Pancreas (tissue), 10 donors: ENCODE measurements around the gene RHOA. TPM values are rescaled to one million over a fixed set of nuclear protein-coding genes. Genes with fewer than 3 reads are reported as not detected.
"Not testable (repeated sequence)": the region's sequence is repeated elsewhere in the genome, so short reads cannot be mapped to it uniquely, and the experiment has no call there.

Source experiments
- ATAC-seq, 4 donors: fragments of 200-7000 bp; cut with Tn5 transposase; one replicate each; pipeline versions ENCODE4 v1.8.0 to v1.9.1; 2020; ENCODE audit warnings: mild to moderate bottlenecking in 4 of 4, moderate library complexity in 4 of 4
- DNase-seq, 6 donors: peaks; one replicate each; pipeline ENCODE4 v3.0.0-alpha.2; 2020
- FAIRE-seq: peaks from 2 replicates; lab custom pipeline; 2012; peaks lifted over from hg19 to GRCh38; lab: Jason Lieb, UNC
- H3K27ac ChIP-seq, 4 donors: fragments of 200-600 bp; sonication (generic); 1 replicate in 3 of 4; 2 replicates in 1 of 4; pipeline versions ENCODE4 v1.5.0 to v1.8.0; 2020
- H3K27me3 ChIP-seq, 4 donors: fragments of 200-600 bp; one replicate each; pipeline ENCODE4 v1.8.0; 2021
- H3K36me3 ChIP-seq, 3 donors: fragments of 200-600 bp; sonication (generic) in 1 of 3; one replicate each; pipeline versions ENCODE4 v1.5.0 to v1.8.0; 2020 to 2021
- H3K4me1 ChIP-seq, 3 donors: fragments of 200-600 bp; one replicate each; pipeline ENCODE4 v1.8.0; 2021
- H3K4me3 ChIP-seq, 4 donors: fragments of 200-600 bp; sonication (generic) in 2 of 4; one replicate each; pipeline versions ENCODE4 v1.5.0 to v1.8.0; 2020 to 2021
- H3K9me3 ChIP-seq, 4 donors: fragments of 200-600 bp; one replicate each; pipeline ENCODE4 v1.8.0; 2021
- WGBS, 2 donors: extraction: QIAGEN DNeasy Blood & Tissue Kit; methylation state at CpG; one replicate each; pipeline ENCODE4 v1.1.7; 2013; 5-methylcytosine and 5-hydroxymethylcytosine counted together
- intact Hi-C, 3 donors: fragments of 100-400 bp; cut with DNase I; formaldehyde crosslinking; loops; one replicate each; pipeline versions ENCODE4 v1.11.1 to v1.14.2; 2022
- polyA plus RNA-seq, 2 donors: library from polyadenylated mRNA; stranded (reverse); fragments of 200-250 nt; gene quantifications; one replicate each; pipeline ENCODE4 v1.2.3, GENCODE V29; 2013
- total RNA-seq, 6 donors: library from RNA; stranded (reverse); fragmentation: NEBNext Ultra II Directional in 4 of 6; extraction: Animal tissue kit (Norgen Biotek cat#: 25700) in 4 of 6; gene quantifications; one replicate each; pipeline versions ENCODE4 v1.2.1 to v1.2.4, GENCODE V29; 2021 to 2023
- TF ChIP-seq, protein P1 (sequence below), 4 donors: fragments of 200-600 bp; sonication (generic) in 3 of 4; IDR thresholded peaks; one replicate each; pipeline versions ENCODE4 v1.5.0 to v1.8.0; 2021; ENCODE audit warnings: antibody characterized with exemption in 4 of 4
- donor health status: healthy with polysubstance abuse.
- donor health status: DM: no; HTN: no; CAD: no; lungs with moderate emphysema.
- donor health status: DM: no; HTN: no; CAD: no.
- donor health status: control.
- donor health status: control.
- donor health status: Bipolar disorder and iron deficiency.
- donor health status: DM: yes; HTN: yes; CAD: no.
- donor health status: DM: no; HTN: no; CAD: no.
- donor health status: DM: no; HTN: no; CAD: no.
- donor health status: DM: yes; HTN: yes; CAD: no.

Gene RHOA
- total and polyA plus RNA-seq, 8 donors, result 77.8 to 209 (median 138) TPM

GRCh38 chr3:49401766-49402165 lies 10.0 kb downstream of the RHOA start:
- Histone ChIP-seq H3K27ac (no peak overlapping the region), H3K4me1 (peaks cover 0 to 18% (median 0%) of the 10 kb centered on the region in 3 donors), H3K4me3 (no peak overlapping the region), H3K9me3 (no peaks in the 10 kb centered on the region), H3K36me3 (no peaks in the 10 kb centered on the region), H3K27me3 (no peaks in the 10 kb centered on the region)
- DNase-seq, result no peak
- WGBS, 2 donors, result 63 to 64% methylated on average over 2 of the region's 2 CpGs
- intact Hi-C loops, result no loop called here
- TF ChIP-seq, protein P1, sequence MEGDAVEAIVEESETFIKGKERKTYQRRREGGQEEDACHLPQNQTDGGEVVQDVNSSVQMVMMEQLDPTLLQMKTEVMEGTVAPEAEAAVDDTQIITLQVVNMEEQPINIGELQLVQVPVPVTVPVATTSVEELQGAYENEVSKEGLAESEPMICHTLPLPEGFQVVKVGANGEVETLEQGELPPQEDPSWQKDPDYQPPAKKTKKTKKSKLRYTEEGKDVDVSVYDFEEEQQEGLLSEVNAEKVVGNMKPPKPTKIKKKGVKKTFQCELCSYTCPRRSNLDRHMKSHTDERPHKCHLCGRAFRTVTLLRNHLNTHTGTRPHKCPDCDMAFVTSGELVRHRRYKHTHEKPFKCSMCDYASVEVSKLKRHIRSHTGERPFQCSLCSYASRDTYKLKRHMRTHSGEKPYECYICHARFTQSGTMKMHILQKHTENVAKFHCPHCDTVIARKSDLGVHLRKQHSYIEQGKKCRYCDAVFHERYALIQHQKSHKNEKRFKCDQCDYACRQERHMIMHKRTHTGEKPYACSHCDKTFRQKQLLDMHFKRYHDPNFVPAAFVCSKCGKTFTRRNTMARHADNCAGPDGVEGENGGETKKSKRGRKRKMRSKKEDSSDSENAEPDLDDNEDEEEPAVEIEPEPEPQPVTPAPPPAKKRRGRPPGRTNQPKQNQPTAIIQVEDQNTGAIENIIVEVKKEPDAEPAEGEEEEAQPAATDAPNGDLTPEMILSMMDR (IDR thresholded peaks at IDR 0.05), result no peak
- ATAC-seq, result no peak
- no peak for FAIRE-seq

GRCh38 chr3:49399461-49399860 lies 12.3 kb downstream of the RHOA start:
- ATAC-seq (no peak), DNase-seq (peak in 1 of 6 donors; percentile 4), FAIRE-seq (no peak)
- TF ChIP-seq, protein P1 (IDR thresholded peaks at IDR 0.05), result no peak
- Histone ChIP-seq H3K9me3 (no peaks in the 10 kb centered on the region), H3K4me3 (no peak overlapping the region), H3K27ac (no peak overlapping the region), H3K36me3 (no peaks in the 10 kb centered on the region), H3K4me1 (peaks cover 0 to 5% (median 0%) of the 10 kb centered on the region in 3 donors), H3K27me3 (no peaks in the 10 kb centered on the region)
- intact Hi-C loops, result no loop called here
- 95 to 98% methylated on average over 3 of the region's 3 CpGs for WGBS, 2 donors

GRCh38 chr3:49397470-49397869 lies 14.3 kb downstream of the RHOA start:
- Histone ChIP-seq H3K27ac (no peak overlapping the region), H3K36me3 (no peaks in the 10 kb centered on the region), H3K4me3 (no peak overlapping the region), H3K27me3 (no peaks in the 10 kb centered on the region), H3K9me3 (no peaks in the 10 kb centered on the region), H3K4me1 (peaks cover 0 to 3% (median 0%) of the 10 kb centered on the region in 3 donors)
- FAIRE-seq (no peak), DNase-seq (no peak), ATAC-seq (peak in 3 of 4 donors; percentile 51 to 69 (median 61))
- TF ChIP-seq, protein P1 (IDR thresholded peaks at IDR 0.05), result no peak
- intact Hi-C loops, result no loop called here
- 60 to 67% methylated on average over 4 of the region's 4 CpGs for WGBS, 2 donors

DNA sequence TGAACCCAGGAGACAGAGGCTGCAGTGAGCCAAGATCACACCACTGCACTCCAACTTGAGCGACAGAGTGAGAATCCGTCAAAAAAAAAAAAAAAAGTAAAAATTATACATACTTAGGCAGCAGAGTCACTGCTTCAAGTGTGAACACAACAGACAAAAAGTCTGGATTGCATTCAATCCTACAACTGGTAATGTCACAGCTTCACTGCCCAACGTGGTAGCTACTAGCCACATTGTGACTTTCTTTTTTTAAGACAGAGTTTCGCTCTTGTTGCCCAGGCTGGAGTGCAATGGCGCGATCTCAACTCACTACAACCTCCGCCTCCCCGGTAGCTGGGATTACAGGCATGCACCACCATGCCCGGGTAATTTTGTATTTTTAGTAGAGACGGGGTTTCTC lies 20.5 kb downstream of the RHOA start:
- H3K27me3 ChIP-seq, intact Hi-C loops, FAIRE-seq, H3K27ac ChIP-seq, H3K9me3 ChIP-seq, ATAC-seq, H3K36me3 ChIP-seq, H3K4me3 ChIP-seq, H3K4me1 ChIP-seq, DNase-seq: not testable (repeated sequence)
- WGBS, 2 donors, result 90 to 91% methylated on average over 10 of the region's 10 CpGs

- intact Hi-C loops, result no loop called here
- Histone ChIP-seq H3K27ac (no peak overlapping the region), H3K4me3 (no peak overlapping the region), H3K9me3 (no peaks in the 10 kb centered on the region), H3K27me3 (no peaks in the 10 kb centered on the region), H3K36me3 (no peaks in the 10 kb centered on the region), H3K4me1 (peaks cover 0 to 9% (median 0%) of the 10 kb centered on the region in 3 donors)
- WGBS, 2 donors, result 98 to 99% methylated on average over 6 of the region's 6 CpGs
- TF ChIP-seq, protein P1 (IDR thresholded peaks at IDR 0.05), result no peak
- DNase-seq (no peak), FAIRE-seq (no peak), ATAC-seq (no peak)
Measured at GRCh38 chr3:49389297-49389696, 22.5 kb downstream of the RHOA start.
